Skin of body (tissue), 2 donors: ENCODE measurements around the gene LPAR1. TPM values are rescaled to one million over a fixed set of nuclear protein-coding genes. Genes with fewer than 3 reads are reported as not detected.

Experiments used
- DNase-seq: peaks from one replicate; lab custom pipeline; 2025; lab: John Stamatoyannopoulos, UW
- total RNA-seq: library from RNA; depleted of rRNA; stranded (reverse); fragments of >200 nt; gene quantifications from one replicate; pipeline ENCODE4 v1.2.3, GENCODE V29; 2014

Gene LPAR1
- total RNA-seq, 1 donor from 2014 or later: 47.3 TPM

GRCh38 chr9:111037708-111038330 lies 451 bp downstream of the LPAR1 start:
- DNase-seq: no peak

GRCh38 chr9:111037356-111037707 lies 938 bp downstream of the LPAR1 start:
- peak; percentile 67 for DNase-seq

GRCh38 chr9:111036946-111037345 lies 1.3 kb downstream of the LPAR1 start:
- DNase-seq: peak; percentile 49

GRCh38 chr9:111036429-111036789 lies 1.9 kb downstream of the LPAR1 start:
- DNase-seq: no peak

GRCh38 chr9:111035543-111036428 lies 2.5 kb downstream of the LPAR1 start:
- DNase-seq: no peak

- DNase-seq: no peak
Observed at GRCh38 chr9:111034898-111035539, 3.3 kb downstream of the LPAR1 start.

- DNase-seq: no peak
Observed at GRCh38 chr9:111034170-111034897, 3.9 kb downstream of the LPAR1 start.

GRCh38 chr9:111030492-111030891 lies 7.8 kb downstream of the LPAR1 start:
- peak; percentile 57 for DNase-seq

GRCh38 chr9:111029260-111029659 lies 9.0 kb downstream of the LPAR1 start:
- no peak for DNase-seq

GRCh38 chr9:111027798-111028197 lies 10.5 kb downstream of the LPAR1 start:
- DNase-seq: no peak

GRCh38 chr9:111023128-111023527 lies 15.1 kb downstream of the LPAR1 start:
- DNase-seq: no peak

- no peak for DNase-seq
Observed at GRCh38 chr9:111020594-111020993, 17.7 kb downstream of the LPAR1 start.

DNA sequence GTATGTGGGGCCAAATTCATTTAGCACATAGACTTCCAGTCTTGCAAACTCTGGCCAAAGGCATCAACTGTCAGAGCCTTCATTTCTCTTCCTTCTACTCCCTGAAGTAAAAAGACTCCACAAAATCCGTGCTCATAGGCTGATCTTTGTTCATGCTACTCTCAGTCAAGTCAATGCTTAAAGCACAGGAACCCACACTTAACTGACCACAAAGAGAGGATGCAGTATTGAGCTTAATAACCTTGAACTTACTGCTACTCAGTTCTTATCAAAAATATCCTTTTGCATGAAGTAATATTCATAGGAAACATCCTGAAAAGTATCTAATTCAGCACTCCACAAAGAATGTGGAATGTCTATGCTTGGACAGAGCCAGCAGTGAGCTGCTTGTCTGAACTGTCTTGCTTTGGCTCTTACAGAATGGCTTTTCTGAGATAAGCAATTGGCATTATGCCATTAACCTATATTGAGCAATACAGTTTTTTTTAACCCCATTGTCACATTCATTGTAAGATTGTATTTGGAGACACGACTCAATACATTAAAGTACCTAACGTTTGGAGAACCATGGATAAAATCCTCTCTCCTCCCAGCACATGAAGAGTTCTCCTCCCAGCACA lies 21.7 kb downstream of the LPAR1 start:
- DNase-seq: peak; percentile 66

DNA sequence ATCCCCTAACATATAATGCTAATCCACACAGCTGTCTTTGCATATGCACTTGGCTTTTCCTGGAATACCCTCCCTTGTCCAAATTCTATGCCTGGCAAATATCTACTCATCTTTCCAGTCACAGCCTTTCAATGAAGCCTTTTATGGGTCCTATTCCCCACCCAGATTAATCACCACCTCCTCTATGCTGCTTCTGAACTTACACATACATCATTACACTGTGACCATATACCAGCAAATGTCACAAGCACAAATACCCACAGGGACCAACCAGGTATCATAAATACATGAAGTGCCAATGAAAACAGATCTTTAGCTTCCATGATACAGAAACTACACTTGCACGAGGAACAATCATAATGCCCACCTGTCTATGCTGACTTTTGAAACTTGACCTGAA lies 22.3 kb downstream of the LPAR1 start:
- no peak for DNase-seq

DNA sequence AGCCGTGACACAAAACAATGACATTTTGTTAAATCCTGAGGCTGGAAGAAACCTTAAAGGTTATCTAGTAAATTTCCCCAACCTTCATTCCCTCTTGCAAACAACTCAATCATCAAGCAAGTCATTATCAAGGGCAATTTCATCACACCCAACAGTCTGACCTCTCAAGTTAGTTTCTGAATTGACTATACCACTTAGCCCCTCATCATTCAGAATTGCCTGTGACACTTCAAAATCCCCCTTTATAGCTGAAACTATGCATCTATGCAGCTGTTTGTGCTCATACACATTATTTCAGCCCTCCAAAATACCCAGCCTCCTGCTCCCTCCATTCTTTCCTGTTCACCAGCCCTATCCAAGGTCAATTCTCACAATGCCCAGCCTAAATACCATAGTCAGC lies 24.6 kb downstream of the LPAR1 start:
- DNase-seq: no peak

DNA sequence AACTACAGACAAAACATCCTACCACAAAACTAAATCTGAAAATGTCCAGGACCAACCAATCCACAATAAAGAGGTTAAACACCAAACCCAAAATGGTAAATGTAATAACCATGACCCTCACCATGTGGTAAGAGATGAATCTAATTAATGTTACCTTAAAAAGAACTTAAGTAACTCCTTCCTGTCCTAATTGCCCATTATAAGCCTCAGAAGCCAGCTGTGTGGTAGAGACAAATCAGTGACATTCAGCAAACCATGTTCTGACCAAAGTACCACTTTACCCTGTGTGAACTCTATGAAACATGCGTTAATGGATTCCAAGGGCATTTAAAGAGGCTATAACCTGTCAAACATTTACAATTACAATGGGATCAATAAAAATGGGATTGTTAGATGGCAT lies 25.0 kb downstream of the LPAR1 start:
- no peak for DNase-seq

DNA sequence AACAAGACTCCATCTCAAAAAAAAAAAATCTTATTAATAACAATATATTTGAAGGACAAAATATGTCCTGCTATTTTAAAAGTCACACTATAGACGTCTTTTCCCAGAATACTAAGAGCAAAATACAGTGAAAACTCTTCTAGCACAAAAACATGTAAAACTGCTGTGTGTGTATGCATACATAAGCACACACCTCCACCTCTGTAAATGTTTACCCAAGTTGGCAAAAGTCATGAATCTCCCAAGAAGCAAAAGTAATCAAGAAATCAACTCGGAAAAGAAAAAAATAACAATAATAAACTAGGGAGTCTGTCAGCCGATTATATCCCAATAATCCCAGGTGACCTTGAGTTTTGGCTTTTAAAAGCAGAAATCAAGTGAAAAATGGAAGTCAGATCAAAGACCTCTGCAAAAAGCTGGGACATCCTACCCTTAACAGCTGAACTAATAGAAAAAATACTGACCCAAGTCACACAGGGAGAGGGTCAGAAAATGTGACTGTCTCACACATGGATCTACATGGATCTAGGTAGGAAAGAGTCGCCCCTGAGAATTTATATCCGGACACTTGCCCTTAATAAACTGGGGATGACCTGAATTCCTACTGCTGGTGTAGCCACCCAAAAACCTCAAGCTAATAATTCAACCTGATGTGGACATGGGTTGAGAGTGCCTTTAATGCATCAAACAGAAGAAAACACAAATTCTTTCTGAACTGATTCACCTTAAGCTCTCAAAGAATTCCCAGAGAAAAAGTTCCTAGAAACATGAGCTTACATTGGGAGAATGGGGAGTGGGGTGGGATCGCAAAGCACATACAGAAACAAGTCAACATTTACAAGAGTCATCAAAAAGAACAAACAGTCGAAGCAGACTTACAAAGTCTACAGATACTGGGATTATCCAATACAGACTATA lies 29.9 kb downstream of the LPAR1 start:
- no peak for DNase-seq

DNA sequence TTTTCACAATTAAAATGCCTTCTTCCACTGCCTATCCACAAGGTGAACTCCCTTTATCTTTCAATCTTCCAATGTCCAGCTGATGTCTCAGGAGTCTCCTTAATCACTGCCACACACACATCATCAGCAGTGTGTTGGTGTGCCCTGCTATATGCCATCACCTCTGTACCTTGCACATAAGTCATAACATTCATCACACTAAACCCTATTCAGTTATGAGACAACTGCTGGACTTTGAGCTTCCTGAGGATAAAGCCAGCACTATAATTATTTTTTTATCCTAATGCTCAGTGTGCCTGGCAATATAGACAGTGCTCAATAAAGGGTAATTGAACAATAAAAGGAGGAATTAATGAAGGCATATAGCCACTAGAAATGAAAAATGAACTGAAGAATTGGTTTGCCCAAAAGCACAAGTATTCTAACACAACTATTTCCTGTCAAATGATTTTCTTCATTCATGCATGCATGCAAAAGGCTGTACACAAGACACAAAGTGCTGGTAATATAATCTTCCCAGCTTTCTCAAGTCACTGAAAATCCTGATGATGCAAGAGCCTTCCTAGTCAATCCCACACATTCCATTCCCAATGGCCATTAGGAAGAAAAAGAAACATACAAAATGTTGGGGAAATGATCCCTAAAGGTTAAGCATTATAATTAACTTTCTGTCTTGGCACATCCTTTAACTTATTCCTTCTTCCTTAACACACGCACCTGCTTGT lies 32.4 kb downstream of the LPAR1 start:
- no peak for DNase-seq

DNA sequence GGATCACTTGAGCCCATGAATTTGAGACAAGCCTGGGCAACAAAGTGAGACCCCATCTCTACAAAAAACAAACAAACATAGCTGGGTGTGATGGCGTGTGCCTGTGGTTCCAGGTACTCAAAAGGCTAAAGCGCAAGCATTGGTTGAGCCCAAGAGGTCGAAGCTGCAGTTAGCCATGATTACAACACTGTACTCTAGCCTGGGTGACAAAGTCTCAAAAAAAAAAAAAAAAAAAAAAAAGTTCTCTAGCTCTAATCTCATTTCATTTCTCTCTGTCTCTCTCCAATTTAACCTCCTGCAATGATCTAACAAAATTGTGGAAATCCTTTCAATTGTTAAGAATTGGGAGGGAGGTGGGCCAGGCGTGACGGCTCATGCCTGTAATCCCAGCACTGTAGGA lies 33.3 kb downstream of the LPAR1 start:
- DNase-seq: no peak

GRCh38 chr9:111003182-111003581 lies 35.1 kb downstream of the LPAR1 start:
- no peak for DNase-seq
